WTC11 (cell line): ENCODE measurements around the gene HCRTR1. TPM values are rescaled to one million over a fixed set of nuclear protein-coding genes. Genes with fewer than 3 reads are reported as not detected.

Source experiments
- ATAC-seq: fragments of 200-7000 bp; cut with Tn5 transposase; 2 replicates; pipeline ENCODE4 v1.10.0; 2021; ENCODE audit warnings: mild to moderate bottlenecking, moderate library complexity
- CTCF ChIA-PET: fragments of 300-600 bp; sonication (Branson Sonifier 250); formaldehyde crosslinking; loops from one replicate; lab custom pipeline; 2021; ENCODE audit warnings: antibody characterized with exemption; lab: Charles Lee
- POLR2A ChIA-PET: fragments of 350-600 bp; sonication (Branson Sonifier 250); formaldehyde crosslinking; loops from one replicate; lab custom pipeline; 2021; ENCODE audit warnings: antibody characterized with exemption; lab: Charles Lee
- DNase-seq: peaks from one replicate; pipeline ENCODE4 v3.0.0; 2021; ENCODE audit warnings: low spot score
- H3K27ac Mint-ChIP-seq: 2 replicates; pipeline ENCODE4 v1.8.0; 2021; ENCODE audit warnings: mixed read lengths
- H3K27me3 Mint-ChIP-seq: 2 replicates; pipeline ENCODE4 v1.8.0; 2021; ENCODE audit warnings: low read depth, mild to moderate bottlenecking, moderate library complexity, mixed read lengths
- H3K36me3 Mint-ChIP-seq: 2 replicates; pipeline ENCODE4 v1.8.0; 2021; ENCODE audit warnings: mixed read lengths
- H3K4me1 Mint-ChIP-seq: 2 replicates; pipeline ENCODE4 v1.8.0; 2022; ENCODE audit warnings: mixed read lengths
- H3K4me3 Mint-ChIP-seq: 2 replicates; pipeline ENCODE4 v1.8.0; 2021; ENCODE audit warnings: mild to moderate bottlenecking, moderate library complexity, mixed read lengths
- H3K9me3 Mint-ChIP-seq: 2 replicates; pipeline ENCODE4 v1.8.0; 2021; ENCODE audit warnings: mixed read lengths
- ATF6 ChIP-seq: sonication (generic); formaldehyde crosslinking; IDR thresholded peaks from 2 replicates; pipeline ENCODE4 v1.8.1; 2023; ENCODE audit warnings: mild to moderate bottlenecking, missing genetic modification reagents
- GABPB1 ChIP-seq: sonication (generic); formaldehyde crosslinking; IDR thresholded peaks from 2 replicates; pipeline ENCODE4 v1.8.1; 2023; ENCODE audit warnings: mild to moderate bottlenecking, missing genetic modification reagents
- GTF2I ChIP-seq: fragments of 250-450 bp; sonication (Bioruptor Pico); conservative IDR thresholded peaks from 2 replicates; pipeline ENCODE4 v1.4.0; 2021; ENCODE audit warnings: mild to moderate bottlenecking
- JAZF1 ChIP-seq: fragments of 250-450 bp; sonication (Bioruptor Pico); IDR thresholded peaks from 2 replicates; pipeline ENCODE4 v1.9.0; 2021; ENCODE audit warnings: moderate library complexity, mild to moderate bottlenecking, inconsistent platforms
- NFYB ChIP-seq: sonication (generic); formaldehyde crosslinking; conservative IDR thresholded peaks from 2 replicates; pipeline ENCODE4 v1.8.0; 2022; ENCODE audit warnings: low read depth, missing genetic modification reagents
- NR1H2 ChIP-seq: sonication (generic); formaldehyde crosslinking; IDR thresholded peaks from 2 replicates; pipeline ENCODE4 v1.9.0; 2021; ENCODE audit warnings: mild to moderate bottlenecking, moderate library complexity, missing genetic modification reagents
- PREB ChIP-seq: sonication (generic); formaldehyde crosslinking; IDR thresholded peaks from 2 replicates; pipeline ENCODE4 v1.8.1; 2022; ENCODE audit warnings: mild to moderate bottlenecking, missing genetic modification reagents, moderate library complexity, borderline replicate concordance
- PRRX2 ChIP-seq: fragments of 250-450 bp; sonication (Bioruptor Pico); IDR thresholded peaks from 2 replicates; pipeline ENCODE4 v1.8.0; 2021; ENCODE audit warnings: mild to moderate bottlenecking
- SOX15 ChIP-seq: fragments of 250-450 bp; sonication (Bioruptor Pico); IDR thresholded peaks from 2 replicates; pipeline ENCODE4 v1.9.0; 2021; ENCODE audit warnings: mild to moderate bottlenecking
- TEAD1 ChIP-seq: sonication (generic); formaldehyde crosslinking; IDR thresholded peaks from 2 replicates; pipeline ENCODE4 v1.8.0; 2022; ENCODE audit warnings: mild to moderate bottlenecking, missing genetic modification reagents
- USF2 ChIP-seq: sonication (generic); formaldehyde crosslinking; IDR thresholded peaks from 2 replicates; pipeline ENCODE4 v1.8.1; 2023; ENCODE audit warnings: mild to moderate bottlenecking, missing genetic modification reagents, moderate library complexity
- ZBTB21 ChIP-seq: sonication (generic); formaldehyde crosslinking; IDR thresholded peaks from 2 replicates; pipeline ENCODE4 v1.8.1; 2023; ENCODE audit warnings: mild to moderate bottlenecking, missing genetic modification reagents, borderline replicate concordance
- ZNF232 ChIP-seq: sonication (generic); formaldehyde crosslinking; IDR thresholded peaks from 2 replicates; pipeline ENCODE4 v1.8.0; 2022; ENCODE audit warnings: mild to moderate bottlenecking, missing genetic modification reagents
- ZNF532 ChIP-seq: fragments of 250-450 bp; sonication (Bioruptor Pico); IDR thresholded peaks from 2 replicates; pipeline ENCODE4 v1.9.0; 2021; ENCODE audit warnings: mild to moderate bottlenecking, borderline replicate concordance
- ZSCAN18 ChIP-seq: fragments of 250-450 bp; sonication (Bioruptor Pico); IDR thresholded peaks from 2 replicates; pipeline ENCODE4 v2.1.2; 2022; ENCODE audit warnings: mild to moderate bottlenecking, moderate library complexity
- total RNA-seq: library from RNA; stranded (reverse); gene quantifications from 3 replicates; pipeline ENCODE4 v1.2.3, GENCODE V29; 2021
- TF ChIP-seq, protein P1 (sequence below): fragments of 200-600 bp; IDR thresholded peaks from 2 replicates; pipeline ENCODE4 v1.8.0; 2022; ENCODE audit warnings: antibody characterized with exemption

HCRTR1 gene
- total RNA-seq, 1 experiment from 2014 or later = 0.13 TPM

GRCh38 chr1:31593136-31593665, 24.3 kb upstream of the HCRTR1 start:
- no peak overlapping the region for H3K4me3 Mint-ChIP-seq
- DNase-seq (no peak), ATAC-seq (no peak)
- peaks cover 6% of the 10 kb centered on the region for H3K4me1 Mint-ChIP-seq
- no peaks in the 10 kb centered on the region for H3K9me3 Mint-ChIP-seq
- ChIA-PET POLR2A (no interaction called here), CTCF (interaction anchor here (0.8 to 0.9 kb wide), 2 partner anchors 30 to 44 kb away, joined by 3 to 4 read pairs; no protein-coding TSS in a partner anchor)
- no peaks in the 10 kb centered on the region for H3K36me3 Mint-ChIP-seq
- peaks cover 18% of the 10 kb centered on the region for H3K27me3 Mint-ChIP-seq
- no peak for TF ChIP-seq NR1H2
- no peak for TF ChIP-seq ATF6
- no peak overlapping the region for H3K27ac Mint-ChIP-seq

DNA sequence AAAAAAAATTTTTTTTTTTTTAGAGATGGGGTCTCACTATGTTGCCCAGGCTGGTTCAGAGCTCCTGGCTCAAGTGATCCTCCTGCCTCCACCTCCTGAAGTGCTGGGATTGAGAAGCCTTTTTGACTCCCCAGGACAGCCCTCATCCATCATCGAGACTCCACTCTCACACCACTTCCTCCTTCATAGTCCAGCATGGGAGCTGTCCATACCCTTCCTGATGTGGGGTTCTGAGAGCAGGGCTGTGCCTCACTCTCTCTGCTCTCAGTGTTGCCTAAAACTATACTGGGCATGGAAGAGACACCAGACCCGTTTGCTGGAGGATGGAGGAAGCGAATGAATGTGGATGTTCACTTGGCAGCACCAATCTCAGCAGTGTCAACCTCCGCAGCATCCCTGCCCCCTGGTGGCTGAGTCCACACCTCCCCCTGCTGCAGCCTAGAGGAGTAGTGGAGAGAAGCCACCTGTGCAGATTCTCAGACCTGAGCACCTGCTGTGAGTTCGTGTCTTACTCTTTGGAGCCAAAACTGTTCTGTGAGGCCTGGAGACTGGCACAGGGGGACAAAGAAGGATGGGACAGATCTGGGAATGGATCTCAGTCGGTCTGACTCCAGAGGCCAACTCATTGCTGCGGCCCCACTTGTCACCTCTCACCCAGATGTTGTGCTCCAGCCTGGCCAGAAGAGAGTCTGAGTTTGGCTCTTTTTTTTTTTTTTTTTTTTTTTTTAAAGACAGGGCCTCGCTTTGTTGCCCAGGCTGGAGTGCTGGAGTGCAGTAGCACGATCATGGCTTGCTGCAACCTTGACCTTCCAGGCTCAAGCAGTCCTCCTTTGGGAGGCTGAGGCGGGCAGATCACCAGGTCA, 23.5 kb upstream of the HCRTR1 start:
- no peak overlapping the region for H3K4me3 Mint-ChIP-seq
- ChIA-PET POLR2A (no interaction called here), CTCF (interaction anchor here (0.8 to 0.9 kb wide), 2 partner anchors 31 to 45 kb away, joined by 3 to 4 read pairs; no protein-coding TSS in a partner anchor)
- H3K36me3 Mint-ChIP-seq = no peaks in the 10 kb centered on the region
- H3K9me3 Mint-ChIP-seq = no peaks in the 10 kb centered on the region
- ATAC-seq (peak; percentile 97), DNase-seq (peak; percentile 88)
- H3K4me1 Mint-ChIP-seq = peaks cover 4% of the 10 kb centered on the region; the same call in 1 of the 2 replicates
- H3K27me3 Mint-ChIP-seq = peaks cover 17% of the 10 kb centered on the region
- TF ChIP-seq ZSCAN18 (CRISPR knock-in tag) (no peak), GTF2I (CRISPR knock-in tag) (0 out of 2 replicates have a peak, but pooled peaks have one; percentile 24)
- TF ChIP-seq, protein P1, sequence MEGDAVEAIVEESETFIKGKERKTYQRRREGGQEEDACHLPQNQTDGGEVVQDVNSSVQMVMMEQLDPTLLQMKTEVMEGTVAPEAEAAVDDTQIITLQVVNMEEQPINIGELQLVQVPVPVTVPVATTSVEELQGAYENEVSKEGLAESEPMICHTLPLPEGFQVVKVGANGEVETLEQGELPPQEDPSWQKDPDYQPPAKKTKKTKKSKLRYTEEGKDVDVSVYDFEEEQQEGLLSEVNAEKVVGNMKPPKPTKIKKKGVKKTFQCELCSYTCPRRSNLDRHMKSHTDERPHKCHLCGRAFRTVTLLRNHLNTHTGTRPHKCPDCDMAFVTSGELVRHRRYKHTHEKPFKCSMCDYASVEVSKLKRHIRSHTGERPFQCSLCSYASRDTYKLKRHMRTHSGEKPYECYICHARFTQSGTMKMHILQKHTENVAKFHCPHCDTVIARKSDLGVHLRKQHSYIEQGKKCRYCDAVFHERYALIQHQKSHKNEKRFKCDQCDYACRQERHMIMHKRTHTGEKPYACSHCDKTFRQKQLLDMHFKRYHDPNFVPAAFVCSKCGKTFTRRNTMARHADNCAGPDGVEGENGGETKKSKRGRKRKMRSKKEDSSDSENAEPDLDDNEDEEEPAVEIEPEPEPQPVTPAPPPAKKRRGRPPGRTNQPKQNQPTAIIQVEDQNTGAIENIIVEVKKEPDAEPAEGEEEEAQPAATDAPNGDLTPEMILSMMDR = peak; percentile 71
- no peak overlapping the region for H3K27ac Mint-ChIP-seq

GRCh38 chr1:31595836-31596736, 21.4 kb upstream of the HCRTR1 start:
- no peak overlapping the region for H3K27ac Mint-ChIP-seq
- no peak overlapping the region for H3K4me3 Mint-ChIP-seq
- peaks cover 4% of the 10 kb centered on the region; the same call in 1 of the 2 replicates for H3K27me3 Mint-ChIP-seq
- ATAC-seq (no peak), DNase-seq (no peak)
- POLR2A ChIA-PET = no interaction called here
- CTCF ChIA-PET = interaction anchor here (0.9 to 1.2 kb wide), 4 partner anchors 8 to 47 kb away, joined by 3 to 6 read pairs (median 4); no protein-coding TSS in a partner anchor
- no peaks in the 10 kb centered on the region for H3K36me3 Mint-ChIP-seq
- H3K4me1 Mint-ChIP-seq = no peaks in the 10 kb centered on the region
- no peaks in the 10 kb centered on the region for H3K9me3 Mint-ChIP-seq
- no peak for TF ChIP-seq TEAD1 (CRISPR knock-in tag)
- no peak for TF ChIP-seq ZNF532 (CRISPR knock-in tag)
- no peak for TF ChIP-seq ZNF232 (CRISPR knock-in tag)
- no peak for TF ChIP-seq ZBTB21 (CRISPR knock-in tag)
- no peak for TF ChIP-seq SOX15 (CRISPR knock-in tag)
- TF ChIP-seq PRRX2 (CRISPR knock-in tag) = no peak
- TF ChIP-seq NFYB (CRISPR knock-in tag) = no peak
- TF ChIP-seq GABPB1 (CRISPR knock-in tag) = no peak
- TF ChIP-seq PREB (CRISPR knock-in tag) = no peak
- no peak for TF ChIP-seq JAZF1 (CRISPR knock-in tag)
- no peak for TF ChIP-seq USF2 (CRISPR knock-in tag)
